Activated T-cell treated with anti-CD3 and anti-CD28 coated beads, Interleukin-2, amount 50 U/mL, for 72 hours (primary cell): Measurements from ENCODE around the gene TMEM98. TPM values are rescaled to one million over a fixed set of nuclear protein-coding genes. Genes with fewer than 3 reads are reported as not detected.
"Not testable (repeated sequence)": the region's sequence is repeated elsewhere in the genome, so short reads cannot be mapped to it uniquely, and the experiment has no call there.

Experiments used
- ATAC-seq, 2 donors: fragments of 150-1000 bp; cut with Tn5 transposase; replicated peaks in 1 of 2; 2 replicates each; pipeline ENCODE4 v1.10.0; 2021; ENCODE audit warnings: moderate library complexity in 2 of 2, mild to moderate bottlenecking in 1 of 2
- DNase-seq, 2 donors: peaks; one replicate each; pipeline ENCODE4 v3.0.0; 2021 to 2022; ENCODE audit warnings: mixed read lengths in 1 of 2
- H3K27ac Mint-ChIP-seq: one replicate; pipeline ENCODE4 v1.8.0; 2022; ENCODE audit warnings: mild to moderate bottlenecking, moderate library complexity, mixed read lengths
- H3K27me3 Mint-ChIP-seq: one replicate; pipeline ENCODE4 v1.8.0; 2022; ENCODE audit warnings: low read depth, mixed read lengths
- H3K36me3 Mint-ChIP-seq, 2 donors: one replicate each; pipeline ENCODE4 v1.8.0; 2022; ENCODE audit warnings: mixed read lengths in 2 of 2, mild to moderate bottlenecking in 1 of 2; ENCODE audit not compliant: insufficient read depth in 2 of 2
- H3K4me1 Mint-ChIP-seq: one replicate; pipeline ENCODE4 v1.8.0; 2022; ENCODE audit warnings: low read depth, mixed read lengths
- H3K4me3 Mint-ChIP-seq, 2 donors: one replicate each; pipeline ENCODE4 v1.8.0; 2022; ENCODE audit warnings: mild to moderate bottlenecking in 2 of 2, mixed read lengths in 2 of 2, moderate library complexity in 2 of 2
- H3K9me3 Mint-ChIP-seq, 2 donors: one replicate each; pipeline ENCODE4 v1.8.0; 2022; ENCODE audit warnings: mixed read lengths in 2 of 2
- total RNA-seq, 2 donors: library from RNA; stranded (reverse); gene quantifications; one replicate each; pipeline ENCODE4 v1.2.3, GENCODE V29; 2022

The TMEM98 gene
- total RNA-seq, 2 donors from 2014 or later = 0.86 to 1.3 TPM

- ATAC-seq (peak; percentile 98 to 99), DNase-seq (peak; percentile 57 to 59)
- peak overlapping the region; percentile 74 for H3K27ac Mint-ChIP-seq
- H3K9me3 Mint-ChIP-seq = no peaks in the 10 kb centered on the region
- H3K4me1 Mint-ChIP-seq = peaks cover 16% of the 10 kb centered on the region
- peaks cover 40% of the 10 kb centered on the region for H3K27me3 Mint-ChIP-seq
- peak overlapping the region; percentile 12 to 40 for H3K4me3 Mint-ChIP-seq
- H3K36me3 Mint-ChIP-seq = peaks cover 0 to 3% of the 10 kb centered on the region in 2 donors
Observed at GRCh38 chr17:32903774-32904673, 23.9 kb upstream of the TMEM98 start.

- ATAC-seq (no peak), DNase-seq (no peak)
- Mint-ChIP-seq H3K36me3 (peaks cover 0 to 3% of the 10 kb centered on the region in 2 donors), H3K4me3 (no peak overlapping the region), H3K4me1 (peaks cover 20% of the 10 kb centered on the region), H3K9me3 (no peaks in the 10 kb centered on the region), H3K27me3 (peaks cover 49% of the 10 kb centered on the region), H3K27ac (peak overlapping the region; percentile 74)
Observed at GRCh38 chr17:32904891-32905290, 23.1 kb upstream of the TMEM98 start.

GRCh38 chr17:32907583-32907982, 20.4 kb upstream of the TMEM98 start:
- DNase-seq (no peak), ATAC-seq (no peak)
- no peak overlapping the region for H3K4me3 Mint-ChIP-seq
- H3K36me3 Mint-ChIP-seq = no peaks in the 10 kb centered on the region
- H3K4me1 Mint-ChIP-seq = peaks cover 20% of the 10 kb centered on the region
- no peak overlapping the region for H3K27ac Mint-ChIP-seq
- H3K9me3 Mint-ChIP-seq = no peaks in the 10 kb centered on the region
- H3K27me3 Mint-ChIP-seq = peaks cover 45% of the 10 kb centered on the region

GRCh38 chr17:32909787-32910369, 18.1 kb upstream of the TMEM98 start:
- Mint-ChIP-seq H3K9me3 (no peaks in the 10 kb centered on the region), H3K36me3 (peaks cover 0 to 2% of the 10 kb centered on the region in 2 donors), H3K4me1 (peaks cover 22% of the 10 kb centered on the region), H3K27me3 (peaks cover 48% of the 10 kb centered on the region), H3K4me3 (no peak overlapping the region), H3K27ac (no peak overlapping the region)
- peak; percentile 67 to 68 for DNase-seq
- peak; percentile 51 to 52 for ATAC-seq

GRCh38 chr17:32910769-32911168, 17.2 kb upstream of the TMEM98 start:
- peaks cover 31% of the 10 kb centered on the region for H3K4me1 Mint-ChIP-seq

GRCh38 chr17:32912218-32912897, 15.6 kb upstream of the TMEM98 start:
- no peak overlapping the region for H3K4me3 Mint-ChIP-seq
- peaks cover 44% of the 10 kb centered on the region for H3K4me1 Mint-ChIP-seq
- no peaks in the 10 kb centered on the region for H3K9me3 Mint-ChIP-seq

More at GRCh38 chr17:32910769-32911168, 17.2 kb upstream of the TMEM98 start:
- Mint-ChIP-seq H3K27ac (no peak overlapping the region), H3K9me3 (no peaks in the 10 kb centered on the region), H3K4me3 (no peak overlapping the region), H3K36me3 (peaks cover 0 to 2% of the 10 kb centered on the region in 2 donors), H3K27me3 (peaks cover 52% of the 10 kb centered on the region)
- DNase-seq (no peak), ATAC-seq (no peak)

GRCh38 chr17:32913593-32913992, 14.4 kb upstream of the TMEM98 start:
- no peak for DNase-seq
- Mint-ChIP-seq H3K9me3 (no peaks in the 10 kb centered on the region), H3K27ac (peak overlapping the region; percentile 20), H3K36me3 (peaks cover 0 to 2% of the 10 kb centered on the region in 2 donors), H3K27me3 (peaks cover 38% of the 10 kb centered on the region), H3K4me3 (peak overlapping the region; percentile 34 to 77), H3K4me1 (peaks cover 50% of the 10 kb centered on the region)
- no peak for ATAC-seq

More at GRCh38 chr17:32912218-32912897, 15.6 kb upstream of the TMEM98 start:
- H3K27ac Mint-ChIP-seq = no peak overlapping the region
- DNase-seq (no peak), ATAC-seq (no peak)
- peaks cover 43% of the 10 kb centered on the region for H3K27me3 Mint-ChIP-seq
- H3K36me3 Mint-ChIP-seq = peaks cover 0 to 2% of the 10 kb centered on the region in 2 donors

- Mint-ChIP-seq H3K4me1 (peaks cover 50% of the 10 kb centered on the region), H3K27ac (peak overlapping the region; percentile 66), H3K27me3 (peaks cover 32% of the 10 kb centered on the region), H3K4me3 (peak overlapping the region; percentile 73 to 77), H3K9me3 (no peaks in the 10 kb centered on the region), H3K36me3 (peaks cover 0 to 2% of the 10 kb centered on the region in 2 donors)
- DNase-seq (peak; percentile 70 to 72), ATAC-seq (peak; percentile 85 to 89)
Observed at GRCh38 chr17:32914181-32914580, 13.8 kb upstream of the TMEM98 start.

GRCh38 chr17:32915245-32915644, 12.7 kb upstream of the TMEM98 start:
- DNase-seq = no peak
- H3K36me3 Mint-ChIP-seq = peaks cover 0 to 2% of the 10 kb centered on the region in 2 donors

GRCh38 chr17:32916134-32916533, 11.8 kb upstream of the TMEM98 start:
- H3K36me3 Mint-ChIP-seq = peaks cover 0 to 2% of the 10 kb centered on the region in 2 donors
- H3K4me1 Mint-ChIP-seq = peaks cover 46% of the 10 kb centered on the region
- peak overlapping the region; percentile 54 to 77 for H3K4me3 Mint-ChIP-seq
- H3K27ac Mint-ChIP-seq = no peak overlapping the region
- DNase-seq = no peak
- H3K9me3 Mint-ChIP-seq = no peaks in the 10 kb centered on the region
- H3K27me3 Mint-ChIP-seq = peaks cover 26% of the 10 kb centered on the region
- ATAC-seq = no peak

More at GRCh38 chr17:32915245-32915644, 12.7 kb upstream of the TMEM98 start:
- H3K27me3 Mint-ChIP-seq = peaks cover 26% of the 10 kb centered on the region
- peaks cover 46% of the 10 kb centered on the region for H3K4me1 Mint-ChIP-seq
- peak overlapping the region; percentile 73 to 77 for H3K4me3 Mint-ChIP-seq
- ATAC-seq = peak in 1 of 2 donors; percentile 12
- H3K9me3 Mint-ChIP-seq = no peaks in the 10 kb centered on the region
- H3K27ac Mint-ChIP-seq = no peak overlapping the region

- Mint-ChIP-seq H3K27me3 (peaks cover 23% of the 10 kb centered on the region), H3K27ac (no peak overlapping the region), H3K4me1 (peaks cover 46% of the 10 kb centered on the region), H3K4me3 (no peak overlapping the region), H3K9me3 (no peaks in the 10 kb centered on the region), H3K36me3 (peaks cover 0 to 2% of the 10 kb centered on the region in 2 donors)
- DNase-seq = no peak
- no peak for ATAC-seq
Observed at GRCh38 chr17:32917081-32917480, 10.9 kb upstream of the TMEM98 start.

- H3K4me3 Mint-ChIP-seq = peak overlapping the region; percentile 18 to 53
- no peak overlapping the region for H3K27ac Mint-ChIP-seq
- ATAC-seq (no peak), DNase-seq (no peak)
- no peaks in the 10 kb centered on the region for H3K9me3 Mint-ChIP-seq
- peaks cover 46% of the 10 kb centered on the region for H3K4me1 Mint-ChIP-seq
- peaks cover 17% of the 10 kb centered on the region for H3K27me3 Mint-ChIP-seq
- peaks cover 0 to 2% of the 10 kb centered on the region in 2 donors for H3K36me3 Mint-ChIP-seq
Observed at GRCh38 chr17:32917842-32918241, 10.1 kb upstream of the TMEM98 start.

- not testable (repeated sequence) for ATAC-seq, DNase-seq, H3K27ac Mint-ChIP-seq, H3K4me3 Mint-ChIP-seq, H3K36me3 Mint-ChIP-seq, H3K27me3 Mint-ChIP-seq, H3K9me3 Mint-ChIP-seq
- peaks cover 28% of the 10 kb centered on the region for H3K4me1 Mint-ChIP-seq
Observed at GRCh38 chr17:32919876-32920275, 8.1 kb upstream of the TMEM98 start.
